MM.1S (cell line): ENCODE results near the gene HOXB6.

Experiments used
- DNase-seq: peaks from one replicate; pipeline ENCODE4 v3.0.0-alpha.2; 2015
- H2AFZ ChIP-seq: fragments of 300-600 bp; sonication (generic); 2 replicates; pipeline ENCODE4 v1.6.0; 2016; ENCODE audit warnings: antibody characterized with exemption, low read length
- H3F3A ChIP-seq: fragments of 300-600 bp; sonication (generic); 2 replicates; pipeline ENCODE4 v1.6.1; 2016; ENCODE audit warnings: mild to moderate bottlenecking, antibody characterized with exemption, low read length, moderate library complexity, mixed read lengths; ENCODE audit not compliant: insufficient read depth
- H3K27ac ChIP-seq: fragments of 300-600 bp; sonication (generic); 2 replicates; pipeline ENCODE4 v1.5.1; 2016; ENCODE audit warnings: mild to moderate bottlenecking, low read length
- H3K27me3 ChIP-seq: fragments of 300-600 bp; sonication (generic); replicated peaks from 2 replicates; pipeline ENCODE4 v1.6.0; 2016; ENCODE audit warnings: low read length; ENCODE audit not compliant: insufficient read depth
- H3K36me3 ChIP-seq: fragments of 300-600 bp; sonication (generic); replicated peaks from 2 replicates; pipeline ENCODE4 v1.6.1; 2016; ENCODE audit warnings: mild to moderate bottlenecking, low read length, mixed read lengths; ENCODE audit not compliant: insufficient read depth
- H3K4me1 ChIP-seq: fragments of 300-600 bp; sonication (generic); 2 replicates; pipeline ENCODE4 v1.6.1; 2016; ENCODE audit warnings: low read length, mixed read lengths
- H3K4me2 ChIP-seq: fragments of 300-600 bp; sonication (generic); 2 replicates; pipeline ENCODE4 v1.6.0; 2016; ENCODE audit warnings: low read depth, low read length
- H3K4me3 ChIP-seq: fragments of 300-600 bp; sonication (generic); 2 replicates; pipeline ENCODE4 v1.5.1; 2016; ENCODE audit warnings: low read length, mixed read lengths
- H3K79me2 ChIP-seq: fragments of 300-600 bp; sonication (generic); 2 replicates; pipeline ENCODE4 v1.6.1; 2016; ENCODE audit warnings: mixed run types, low read length, mixed read lengths
- H3K9ac ChIP-seq: fragments of 300-600 bp; sonication (generic); 2 replicates; pipeline ENCODE4 v1.6.1; 2016; ENCODE audit warnings: low read length, mixed read lengths
- H3K9me2 ChIP-seq: fragments of 300-600 bp; sonication (generic); replicated peaks from 2 replicates; pipeline ENCODE4 v1.6.1; 2016; ENCODE audit warnings: mild to moderate bottlenecking, low read length, mixed read lengths; ENCODE audit not compliant: insufficient read depth
- H3K9me3 ChIP-seq: fragments of 300-600 bp; sonication (generic); replicated peaks from 2 replicates; pipeline ENCODE4 v1.6.1; 2016; ENCODE audit warnings: mild to moderate bottlenecking, low read length, mixed read lengths; ENCODE audit not compliant: insufficient read depth
- H4K20me1 ChIP-seq: fragments of 300-600 bp; sonication (generic); 2 replicates; pipeline ENCODE4 v1.6.1; 2016; ENCODE audit warnings: mild to moderate bottlenecking, low read length, moderate library complexity, mixed read lengths; ENCODE audit not compliant: insufficient read depth
- CTCF ChIP-seq: fragments of 300-600 bp; sonication (generic); IDR thresholded peaks from 2 replicates; pipeline ENCODE4 v1.5.1; 2016; ENCODE audit warnings: antibody characterized with exemption, low read length, mixed read lengths
- EZH2 ChIP-seq: fragments of 300-600 bp; sonication (generic); optimal IDR thresholded peaks from 2 replicates; pipeline ENCODE3; 2017; ENCODE audit warnings: low read depth, mild to moderate bottlenecking, antibody characterized with exemption, low read length, mixed read lengths
- EZH2phosphoT487 ChIP-seq: fragments of 300-600 bp; sonication (generic); IDR thresholded peaks from 2 replicates; pipeline ENCODE4 v1.6.1; 2018; ENCODE audit warnings: antibody characterized with exemption, low read length

The HOXB6 gene

GRCh38 chr17:48556229-48556575 lies 48.6 kb downstream of the HOXB6 start:
- H3K27ac ChIP-seq = no peak overlapping the region

GRCh38 chr17:48555258-48556228 lies 49.2 kb downstream of the HOXB6 start:
- Histone ChIP-seq H3K9ac (no peak overlapping the region), H3K4me2 (no peak overlapping the region), H3F3A (no peaks in the 10 kb centered on the region), H3K79me2 (no peaks in the 10 kb centered on the region), H3K4me3 (no peak overlapping the region), H3K27me3 (no peaks in the 10 kb centered on the region), H3K9me2 (no peaks in the 10 kb centered on the region), H3K9me3 (no peaks in the 10 kb centered on the region), H3K36me3 (no peaks in the 10 kb centered on the region), H3K4me1 (no peaks in the 10 kb centered on the region), H3K27ac (no peak overlapping the region), H4K20me1 (no peaks in the 10 kb centered on the region), H2AFZ (no peak overlapping the region)
- TF ChIP-seq EZH2 (no peak), CTCF (no peak), EZH2phosphoT487 (no peak)
- no peak for DNase-seq

More at GRCh38 chr17:48556229-48556575, 48.6 kb downstream of the HOXB6 start:
- no peaks in the 10 kb centered on the region for H3F3A ChIP-seq
- H3K9me3 ChIP-seq = no peaks in the 10 kb centered on the region
- no peak for DNase-seq
- no peaks in the 10 kb centered on the region for H3K79me2 ChIP-seq
- TF ChIP-seq EZH2 (no peak), EZH2phosphoT487 (no peak), CTCF (no peak)
- H3K9ac ChIP-seq = no peak overlapping the region
- H3K4me2 ChIP-seq = no peak overlapping the region
- H3K4me1 ChIP-seq = no peaks in the 10 kb centered on the region
- H3K36me3 ChIP-seq = no peaks in the 10 kb centered on the region
- H3K4me3 ChIP-seq = no peak overlapping the region
- no peaks in the 10 kb centered on the region for H3K9me2 ChIP-seq
- H2AFZ ChIP-seq = no peak overlapping the region
- H4K20me1 ChIP-seq = no peaks in the 10 kb centered on the region
- no peaks in the 10 kb centered on the region for H3K27me3 ChIP-seq

DNA sequence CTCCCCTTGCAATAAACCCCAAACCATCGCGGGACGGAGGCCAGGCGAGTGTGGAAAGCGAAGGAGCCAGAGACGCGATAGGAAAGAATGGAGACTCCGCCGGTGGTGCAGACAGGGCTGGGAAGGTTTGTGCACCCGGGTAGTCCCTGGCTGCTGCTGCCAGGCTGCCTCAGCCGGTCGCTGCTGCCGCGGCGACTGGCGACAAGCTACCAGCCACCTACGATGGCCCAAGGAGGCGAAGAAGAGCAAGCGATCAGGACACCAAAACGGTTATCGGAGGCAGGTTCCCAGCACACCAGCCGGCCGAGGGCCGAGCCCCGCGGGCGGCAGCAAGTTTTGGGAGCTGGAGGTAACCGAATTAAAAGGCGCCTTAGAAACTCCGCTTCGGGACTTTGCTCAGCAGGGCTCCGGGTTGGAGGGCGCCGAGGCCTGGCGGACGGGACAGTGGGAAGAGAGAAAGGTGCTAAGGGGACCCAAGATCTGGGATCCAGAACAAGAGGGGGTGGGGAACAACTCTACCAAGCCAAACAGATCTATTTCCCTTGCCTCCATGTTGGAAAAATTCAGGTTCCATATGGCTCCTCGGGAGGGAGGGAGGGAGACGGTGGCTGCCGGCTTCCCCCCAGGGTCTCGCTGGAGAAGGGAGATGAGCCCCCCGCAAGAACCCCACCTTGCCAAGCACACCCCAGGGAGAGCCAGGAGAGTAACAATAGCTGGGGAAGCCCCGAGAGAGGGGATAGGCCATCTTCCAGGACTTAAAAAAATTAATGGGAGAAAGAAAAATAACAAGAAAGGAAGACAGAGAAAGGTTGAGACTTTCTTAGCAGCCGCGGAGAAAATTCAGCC lies 50.2 kb downstream of the HOXB6 start:
- Histone ChIP-seq H3K79me2 (no peaks in the 10 kb centered on the region), H3K9ac (no peak overlapping the region), H3K4me1 (no peaks in the 10 kb centered on the region), H3K36me3 (no peaks in the 10 kb centered on the region), H3K27me3 (no peaks in the 10 kb centered on the region), H4K20me1 (no peaks in the 10 kb centered on the region), H3K9me2 (no peaks in the 10 kb centered on the region), H3K27ac (no peak overlapping the region), H3K4me3 (no peak overlapping the region), H3K4me2 (no peak overlapping the region), H3K9me3 (no peaks in the 10 kb centered on the region), H3F3A (no peaks in the 10 kb centered on the region), H2AFZ (no peak overlapping the region)
- no peak for TF ChIP-seq EZH2
- TF ChIP-seq EZH2phosphoT487 = no peak
- no peak for TF ChIP-seq CTCF
- no peak for DNase-seq
